Thoracic aorta (tissue), 2 donors: Measurements from ENCODE around the gene AURKAIP1. TPM values are rescaled to one million over a fixed set of nuclear protein-coding genes. Genes with fewer than 3 reads are reported as not detected.

Source experiments
- ATAC-seq: fragments of 150-250 bp; one replicate; pipeline ENCODE4 v1.8.0; 2017; ENCODE audit warnings: low read depth; ENCODE audit not compliant: insufficient number of reproducible peaks, low FRiP score
- DNase-seq: peaks from one replicate; pipeline ENCODE4 v3.0.0-alpha.2; 2020; ENCODE audit warnings: low spot score
- H3K27ac ChIP-seq, 2 donors: fragments of 200-600 bp; sonication (generic); 1 replicate in 1 of 2; 2 replicates in 1 of 2; pipeline ENCODE4 v1.5.1; 2016; ENCODE audit warnings: mild to moderate bottlenecking in 2 of 2, moderate library complexity in 2 of 2
- H3K27me3 ChIP-seq: fragments of 200-600 bp; sonication (generic); replicated peaks from 2 replicates; pipeline ENCODE4 v1.6.0; 2016; ENCODE audit warnings: mild to moderate bottlenecking; ENCODE audit not compliant: insufficient read depth
- H3K36me3 ChIP-seq: fragments of 200-600 bp; sonication (generic); one replicate; pipeline ENCODE4 v1.5.1; 2016
- H3K4me1 ChIP-seq, 2 donors: fragments of 200-600 bp; sonication (generic); 1 replicate in 1 of 2; 2 replicates in 1 of 2; pipeline versions ENCODE4 v1.5.1 to v1.6.0; 2016; ENCODE audit warnings: low read depth in 2 of 2, mild to moderate bottlenecking in 1 of 2; ENCODE audit not compliant: control insufficient read depth in 1 of 2
- H3K4me3 ChIP-seq: fragments of 200-600 bp; sonication (generic); 2 replicates; pipeline ENCODE4 v1.5.1; 2016; ENCODE audit warnings: mild to moderate bottlenecking
- H3K9me3 ChIP-seq: fragments of 200-600 bp; sonication (generic); 2 replicates; pipeline ENCODE4 v1.5.1; 2016
- total RNA-seq, 2 donors: library from RNA; depleted of rRNA; stranded (reverse); fragments of >200 nt; gene quantifications; one replicate each; pipeline versions ENCODE4 v1.1.0 to v1.2.3, GENCODE V29; 2016
- TF ChIP-seq, protein P1 (sequence below): fragments of 200-600 bp; sonication (generic); IDR thresholded peaks from one replicate; pipeline ENCODE4 v1.5.1; 2019; ENCODE audit warnings: antibody characterized with exemption

The AURKAIP1 gene
- total RNA-seq, 2 donors from 2014 or later, result 43.5 to 94.5 TPM

DNA sequence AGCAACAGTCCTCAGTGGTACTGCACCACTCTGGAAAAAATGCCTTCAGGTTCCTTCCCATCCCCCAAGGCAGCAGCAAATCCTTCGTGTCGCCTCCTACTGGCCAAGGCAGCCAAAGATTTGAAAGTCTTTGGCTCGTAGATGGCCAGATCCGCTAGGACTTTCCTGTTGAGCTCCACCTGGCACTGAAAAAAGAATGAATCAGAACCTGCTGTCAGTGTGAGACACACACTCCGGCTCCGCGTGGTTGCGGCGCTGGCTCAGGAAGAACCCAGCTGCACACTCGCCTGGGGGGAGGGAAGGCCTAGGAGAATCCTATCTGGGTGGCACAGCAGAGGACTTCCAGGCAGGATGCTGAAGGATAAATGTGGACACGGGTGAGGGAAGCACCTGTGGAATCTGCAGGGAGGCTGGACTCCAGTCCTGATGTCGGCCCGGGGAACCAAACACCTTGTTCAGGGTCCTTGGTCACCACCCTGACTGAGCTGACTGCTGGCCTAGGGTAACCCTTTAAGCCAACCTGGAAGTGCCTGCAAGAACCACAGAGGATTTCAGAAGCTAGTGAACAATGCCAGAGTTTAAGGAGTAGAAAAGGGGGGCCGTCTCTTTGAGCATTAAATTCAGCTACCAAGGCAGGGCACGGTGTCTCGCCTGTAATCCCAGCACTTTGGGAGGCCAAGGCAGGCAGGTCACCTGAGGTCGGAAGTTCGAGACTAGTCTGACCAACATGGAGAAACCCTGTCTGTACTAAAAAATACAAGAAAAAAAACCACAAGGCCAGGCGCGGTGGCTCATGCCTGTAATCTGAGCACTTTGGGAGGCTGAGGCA is 27.3 kb upstream of the AURKAIP1 start:
- TF ChIP-seq, protein P1, sequence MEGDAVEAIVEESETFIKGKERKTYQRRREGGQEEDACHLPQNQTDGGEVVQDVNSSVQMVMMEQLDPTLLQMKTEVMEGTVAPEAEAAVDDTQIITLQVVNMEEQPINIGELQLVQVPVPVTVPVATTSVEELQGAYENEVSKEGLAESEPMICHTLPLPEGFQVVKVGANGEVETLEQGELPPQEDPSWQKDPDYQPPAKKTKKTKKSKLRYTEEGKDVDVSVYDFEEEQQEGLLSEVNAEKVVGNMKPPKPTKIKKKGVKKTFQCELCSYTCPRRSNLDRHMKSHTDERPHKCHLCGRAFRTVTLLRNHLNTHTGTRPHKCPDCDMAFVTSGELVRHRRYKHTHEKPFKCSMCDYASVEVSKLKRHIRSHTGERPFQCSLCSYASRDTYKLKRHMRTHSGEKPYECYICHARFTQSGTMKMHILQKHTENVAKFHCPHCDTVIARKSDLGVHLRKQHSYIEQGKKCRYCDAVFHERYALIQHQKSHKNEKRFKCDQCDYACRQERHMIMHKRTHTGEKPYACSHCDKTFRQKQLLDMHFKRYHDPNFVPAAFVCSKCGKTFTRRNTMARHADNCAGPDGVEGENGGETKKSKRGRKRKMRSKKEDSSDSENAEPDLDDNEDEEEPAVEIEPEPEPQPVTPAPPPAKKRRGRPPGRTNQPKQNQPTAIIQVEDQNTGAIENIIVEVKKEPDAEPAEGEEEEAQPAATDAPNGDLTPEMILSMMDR, result peak; percentile 16
- Histone ChIP-seq H3K27ac (no peak overlapping the region), H3K9me3 (no peaks in the 10 kb centered on the region), H3K4me1 (peaks cover 28 to 47% of the 10 kb centered on the region in 2 donors), H3K36me3 (peaks cover 45% of the 10 kb centered on the region), H3K4me3 (no peak overlapping the region), H3K27me3 (no peaks in the 10 kb centered on the region)
- ATAC-seq, result no peak
- DNase-seq, result no peak

DNA sequence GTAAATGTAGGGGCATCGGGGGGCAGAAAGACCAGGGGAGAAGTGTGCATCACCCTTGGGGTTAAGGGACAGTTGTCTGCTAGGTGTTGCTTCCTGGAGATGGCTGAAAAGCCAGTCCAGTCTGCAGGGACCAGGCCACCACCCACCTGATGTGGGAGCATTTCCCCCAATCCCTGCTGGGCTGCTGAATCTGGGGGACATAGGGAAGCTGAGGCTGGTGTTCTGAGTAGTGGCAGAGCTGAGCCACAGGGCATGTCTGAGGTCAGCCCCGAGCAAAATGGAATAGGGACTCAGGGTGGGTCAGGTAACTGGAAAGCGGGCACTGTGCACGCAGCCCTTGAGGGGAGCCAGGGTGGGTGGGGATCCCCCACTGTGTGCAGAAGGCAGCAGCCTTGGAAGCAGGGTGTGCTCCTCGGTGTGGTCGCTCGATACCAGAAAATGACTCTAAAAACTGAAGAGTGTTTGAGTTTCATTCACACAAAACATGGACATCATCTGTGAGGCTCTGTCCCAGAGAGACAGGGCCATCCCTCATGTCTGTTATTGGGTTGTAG is 26.5 kb upstream of the AURKAIP1 start:
- ATAC-seq (no peak), DNase-seq (no peak)
- peaks cover 28 to 51% of the 10 kb centered on the region in 2 donors for H3K4me1 ChIP-seq
- H3K4me3 ChIP-seq, result no peak overlapping the region
- no peaks in the 10 kb centered on the region for H3K9me3 ChIP-seq
- no peak overlapping the region for H3K27ac ChIP-seq
- TF ChIP-seq, protein P1, result no peak
- peaks cover 47% of the 10 kb centered on the region for H3K36me3 ChIP-seq
- H3K27me3 ChIP-seq, result no peaks in the 10 kb centered on the region

DNA sequence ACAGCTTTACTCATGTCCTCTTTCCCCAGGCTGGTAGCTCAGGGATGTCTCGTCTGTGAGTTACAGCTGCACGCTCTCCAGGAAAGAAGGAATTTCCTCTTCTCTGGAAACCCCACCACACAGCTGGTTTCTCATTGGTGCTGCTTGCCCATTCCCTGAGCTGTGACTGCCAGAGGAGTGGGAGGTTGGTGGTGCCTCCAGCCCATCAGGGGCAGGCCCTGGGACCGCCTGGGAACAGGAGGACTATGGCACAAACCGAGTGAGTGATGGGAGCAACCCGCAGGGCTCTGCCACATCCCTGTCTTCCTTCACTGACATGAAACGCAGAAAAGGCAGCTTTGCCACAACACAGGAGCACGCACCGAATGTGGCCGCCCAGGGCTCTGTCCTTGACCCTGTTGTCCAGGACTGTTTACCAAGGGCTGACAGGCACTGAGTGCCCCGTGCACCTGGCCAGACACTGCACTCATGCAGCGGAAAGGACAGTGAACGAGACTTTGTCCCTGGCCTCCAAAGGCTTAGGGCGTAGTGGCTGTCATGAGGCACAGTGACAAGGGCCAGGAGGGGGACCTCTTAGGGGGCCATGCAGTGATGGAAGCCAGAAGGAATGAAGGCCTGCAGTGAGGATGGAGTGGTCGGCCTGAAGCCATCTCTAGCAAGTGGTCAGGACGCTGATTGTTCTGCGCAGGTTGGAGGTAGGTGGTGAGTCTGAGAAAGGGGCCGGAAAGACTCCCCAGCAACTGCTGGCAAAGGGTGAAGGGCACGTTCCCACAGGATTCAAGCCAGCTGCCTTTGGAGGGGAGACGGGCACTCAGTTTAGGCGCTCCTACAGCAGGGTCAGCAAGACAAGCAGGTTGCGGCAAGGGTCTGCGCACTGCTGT is 25.8 kb upstream of the AURKAIP1 start:
- H3K27me3 ChIP-seq, result no peaks in the 10 kb centered on the region
- H3K9me3 ChIP-seq, result no peaks in the 10 kb centered on the region
- DNase-seq (no peak), ATAC-seq (no peak)
- H3K27ac ChIP-seq, result peak overlapping the region in 1 of 2 donors; percentile 87
- H3K36me3 ChIP-seq, result peaks cover 53% of the 10 kb centered on the region
- peak overlapping the region; percentile 94 for H3K4me3 ChIP-seq
- TF ChIP-seq, protein P1, result no peak
- peaks cover 21 to 44% of the 10 kb centered on the region in 2 donors for H3K4me1 ChIP-seq

DNA sequence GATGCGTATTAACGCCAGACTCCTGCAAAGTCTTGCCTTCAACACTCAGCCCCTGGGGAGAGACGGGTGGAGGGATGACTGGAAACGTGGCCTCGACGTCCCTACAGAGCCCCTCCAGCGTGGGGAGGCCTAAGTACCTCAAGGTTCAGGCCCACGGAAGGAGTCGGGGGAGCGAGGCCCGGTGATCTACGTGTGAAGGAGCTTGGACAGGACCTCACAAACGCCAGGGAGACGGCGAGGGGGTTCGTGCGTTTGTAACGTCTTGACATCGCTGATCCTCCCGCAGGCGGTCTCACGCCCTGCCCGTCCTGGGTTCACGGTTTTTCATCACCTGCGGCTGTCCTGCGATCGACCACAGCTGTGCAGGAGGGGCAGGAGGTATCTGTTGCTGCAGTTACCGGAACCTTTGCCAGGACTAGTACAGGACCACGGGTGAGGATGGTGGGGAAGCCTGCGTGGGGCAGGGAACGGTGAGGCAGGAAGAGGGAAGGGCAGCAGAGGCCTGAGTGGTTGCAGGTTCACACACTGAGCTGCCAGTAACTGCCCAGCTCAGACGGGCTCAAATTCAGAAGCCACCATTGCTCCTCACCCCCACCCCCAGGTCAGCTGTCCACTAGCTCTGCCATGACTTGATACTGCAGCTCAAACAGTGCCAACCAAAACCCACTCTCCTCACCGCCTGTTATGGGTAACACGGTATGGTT is 25.0 kb upstream of the AURKAIP1 start:
- peak overlapping the region; percentile 86 to 87 for H3K27ac ChIP-seq
- H3K27me3 ChIP-seq, result no peaks in the 10 kb centered on the region
- TF ChIP-seq, protein P1, result no peak
- ATAC-seq (no peak), DNase-seq (no peak)
- peaks cover 55% of the 10 kb centered on the region for H3K36me3 ChIP-seq
- H3K4me1 ChIP-seq, result peaks cover 20 to 36% of the 10 kb centered on the region in 2 donors
- no peaks in the 10 kb centered on the region for H3K9me3 ChIP-seq
- peak overlapping the region; percentile 94 for H3K4me3 ChIP-seq
